ENCODE measurements around the gene PLCB3.
A peak's percentile ranks its signal among the peaks of the same experiment; 100 is the strongest.

Gene PLCB3

GRCh38 chr11:64225608-64226506 is 25.5 kb upstream of the PLCB3 start, which contains the start of the genes NUDT22 and TRPT1:
Gene NUDT22 (plus strand): TSS chr11:64226274. CDS start chr11:64226653, 379 bp downstream.
Gene TRPT1 (minus strand): TSS chr11:64226186. CDS start chr11:64225860, 326 bp downstream.
- peak; percentile 96 for DNase-seq (ENCODE audit: low spot score)
- no peak for TF ChIP-seq CTCF (IDR thresholded peaks at IDR 0.05; ENCODE audit: borderline replicate concordance, control extremely low read depth, extremely low read depth, insufficient read depth, missing control alignments)
- in situ Hi-C loops (cut with MboI; ENCODE audit: low sequenced_read_pairs, unreplicated experiment) = no loop called here

GRCh38 chr11:64226507-64227051 is 24.8 kb upstream of the PLCB3 start:
- TF ChIP-seq CTCF (IDR thresholded peaks at IDR 0.05; ENCODE audit: borderline replicate concordance, control extremely low read depth, extremely low read depth, insufficient read depth, missing control alignments) = no peak
- DNase-seq (ENCODE audit: low spot score) = peak; percentile 84
- in situ Hi-C loops (cut with MboI; ENCODE audit: low sequenced_read_pairs, unreplicated experiment) = no loop called here

- no peak for DNase-seq (ENCODE audit: low spot score)
- in situ Hi-C loops (cut with MboI; ENCODE audit: low sequenced_read_pairs, unreplicated experiment) = no loop called here
- TF ChIP-seq CTCF (IDR thresholded peaks at IDR 0.05; ENCODE audit: borderline replicate concordance, control extremely low read depth, extremely low read depth, insufficient read depth, missing control alignments) = no peak
Measured at GRCh38 chr11:64227405-64227956, 23.8 kb upstream of the PLCB3 start.

- no peak for DNase-seq (ENCODE audit: low spot score)
- in situ Hi-C loops (cut with MboI; ENCODE audit: low sequenced_read_pairs, unreplicated experiment) = no loop called here
- TF ChIP-seq CTCF (IDR thresholded peaks at IDR 0.05; ENCODE audit: borderline replicate concordance, control extremely low read depth, extremely low read depth, insufficient read depth, missing control alignments) = no peak
Measured at GRCh38 chr11:64229090-64229743, 22.1 kb upstream of the PLCB3 start.

- TF ChIP-seq CTCF (IDR thresholded peaks at IDR 0.05; ENCODE audit: borderline replicate concordance, control extremely low read depth, extremely low read depth, insufficient read depth, missing control alignments) = no peak
- DNase-seq (ENCODE audit: low spot score) = no peak
- in situ Hi-C loops (cut with MboI; ENCODE audit: low sequenced_read_pairs, unreplicated experiment) = no loop called here
Measured at GRCh38 chr11:64229744-64230170, 21.6 kb upstream of the PLCB3 start.

Data from GM13976 (cell line).